HG03521 (cell line): ENCODE measurements around the gene ADAP2.
"Not testable (repeated sequence)": the region's sequence is repeated elsewhere in the genome, so short reads cannot be mapped to it uniquely, and the experiment has no call there.

Source experiments
- ATAC-seq: cut with Tn5 transposase; IDR thresholded peaks from one replicate; pipeline ENCODE4 v1.9.1; 2021; ENCODE audit warnings: mild to moderate bottlenecking, moderate library complexity; ENCODE audit not compliant: unreplicated experiment

The ADAP2 gene

DNA sequence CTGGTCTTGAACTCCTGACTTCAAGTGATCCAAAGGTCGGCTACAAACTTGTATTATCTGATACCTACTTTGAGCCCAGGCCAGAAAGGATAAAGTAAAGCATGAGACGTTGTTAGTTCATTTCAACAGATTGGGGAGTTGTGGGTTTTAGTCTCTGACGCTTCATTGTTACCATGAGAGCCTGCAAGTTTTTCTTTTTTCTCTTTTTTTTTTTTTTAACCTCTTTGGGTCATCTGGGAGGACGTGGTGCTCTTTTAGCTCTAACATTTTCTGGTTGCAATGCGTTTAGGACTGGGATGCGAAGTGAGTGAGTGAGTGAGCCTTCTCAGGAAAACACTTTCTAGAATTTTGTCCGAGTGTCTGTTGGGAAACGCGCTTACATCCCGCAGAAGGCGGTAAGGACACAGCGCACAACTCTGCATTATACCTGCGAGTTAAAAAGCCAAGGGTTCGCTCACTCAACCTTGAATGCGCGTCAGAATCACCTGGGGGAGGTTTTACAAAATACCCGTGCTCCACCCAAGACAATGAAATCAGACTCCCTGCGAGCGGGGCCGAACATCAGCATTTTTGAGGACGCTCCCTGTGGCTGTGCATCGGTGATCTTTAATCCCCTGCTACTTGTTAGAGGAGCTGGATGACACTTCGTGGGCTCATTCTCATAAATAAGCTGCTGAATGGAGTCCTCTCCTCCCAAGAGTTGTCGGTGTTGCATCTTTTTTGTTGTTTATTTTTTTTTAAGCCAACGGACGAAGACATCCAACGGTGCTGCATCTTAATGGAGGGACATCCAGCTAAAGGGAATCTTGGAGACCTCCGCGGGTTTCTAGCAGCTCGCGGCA, 48.5 kb downstream of the ADAP2 start:
- ATAC-seq: no peak

DNA sequence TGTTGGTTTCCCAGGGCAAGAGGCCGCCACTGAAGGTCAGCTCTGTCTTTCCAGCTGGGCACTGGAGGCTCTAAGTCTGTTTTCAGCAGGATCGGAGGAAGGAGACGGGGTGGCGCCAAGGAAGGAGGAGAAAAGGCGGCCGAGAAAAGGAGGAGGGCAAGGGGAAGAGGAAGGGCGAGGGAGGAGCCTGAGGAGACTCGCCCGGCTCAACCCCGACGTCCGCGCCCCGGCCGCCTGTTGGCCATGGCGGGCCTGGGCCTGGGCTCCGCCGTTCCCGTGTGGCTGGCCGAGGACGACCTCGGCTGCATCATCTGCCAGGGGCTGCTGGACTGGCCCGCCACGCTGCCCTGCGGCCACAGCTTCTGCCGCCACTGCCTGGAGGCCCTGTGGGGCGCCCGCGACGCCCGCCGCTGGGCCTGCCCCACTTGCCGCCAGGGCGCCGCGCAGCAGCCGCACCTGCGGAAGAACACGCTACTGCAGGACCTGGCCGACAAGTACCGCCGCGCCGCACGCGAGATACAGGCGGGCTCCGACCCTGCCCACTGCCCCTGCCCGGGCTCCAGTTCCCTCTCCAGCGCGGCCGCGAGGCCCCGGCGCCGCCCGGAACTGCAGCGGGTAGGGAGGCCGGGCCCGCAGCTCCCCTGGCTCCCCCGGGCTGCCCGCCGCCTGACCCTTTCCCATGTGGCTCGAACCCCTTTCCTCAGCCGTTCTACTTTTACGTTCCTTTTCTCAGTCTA, 49.3 kb downstream of the ADAP2 start, which contains the start of gene RNF135:
TSS of gene RNF135 (plus strand) at position 209 of the 737 bp plus-strand sequence. CDS start at position 244, 35 bp downstream.
- ATAC-seq: peak; percentile 50

DNA sequence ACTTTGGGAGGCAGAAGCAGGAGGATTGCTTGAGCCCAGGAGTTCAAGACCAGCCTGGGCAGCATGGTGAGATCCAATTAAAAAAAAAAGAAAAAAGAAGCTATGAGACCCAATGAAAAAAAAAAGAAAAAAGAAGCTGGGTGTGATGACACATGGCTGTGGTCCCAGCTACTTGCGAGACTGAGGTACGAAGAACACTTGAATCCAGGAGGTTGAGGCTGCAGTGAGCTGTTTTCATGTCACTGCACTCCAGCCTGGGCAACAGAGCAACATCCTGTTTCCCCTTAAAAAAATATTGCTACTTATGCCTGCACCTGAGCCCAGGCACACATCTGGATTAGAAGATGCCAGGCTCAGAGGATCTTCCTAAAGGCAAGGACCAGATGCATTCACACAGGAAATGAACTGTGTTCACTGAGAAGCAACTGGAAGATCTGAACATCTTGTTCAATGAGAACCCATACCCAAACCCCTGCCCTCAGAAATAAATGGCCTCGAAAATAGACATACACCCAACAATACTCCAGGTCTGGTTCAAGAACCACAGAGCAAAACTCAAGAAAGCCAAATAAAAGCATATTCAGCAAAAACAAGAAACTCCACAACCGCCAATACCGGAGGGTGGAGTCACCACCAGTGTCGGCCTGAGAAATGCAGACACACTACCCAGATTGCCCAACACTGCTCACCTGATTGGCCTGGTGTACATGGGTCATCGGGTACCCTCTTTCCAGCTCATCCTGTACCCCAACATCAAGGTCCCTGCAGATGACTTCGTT, 53.5 kb downstream of the ADAP2 start:
- ATAC-seq: no peak

DNA sequence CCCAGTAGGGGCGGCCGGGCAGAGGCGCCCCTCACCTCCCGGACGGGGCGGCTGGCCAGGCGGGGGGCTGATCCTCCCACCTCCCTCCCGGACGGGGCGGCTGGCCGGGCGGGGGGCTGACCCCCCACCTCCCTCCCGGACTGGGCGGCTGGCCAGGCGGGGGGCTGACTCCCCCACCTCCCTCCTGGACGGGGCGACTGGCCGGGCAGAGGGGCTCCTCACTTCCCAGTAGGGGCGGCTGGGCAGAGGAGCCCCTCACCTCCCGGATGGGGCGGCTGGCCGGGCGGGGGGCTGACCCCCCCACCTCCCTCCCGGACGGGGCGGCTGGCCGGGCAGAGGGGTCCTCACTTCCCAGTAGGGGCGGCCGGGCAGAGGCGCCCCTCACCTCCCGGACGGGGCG, 58.2 kb downstream of the ADAP2 start:
- ATAC-seq: not testable (repeated sequence)

DNA sequence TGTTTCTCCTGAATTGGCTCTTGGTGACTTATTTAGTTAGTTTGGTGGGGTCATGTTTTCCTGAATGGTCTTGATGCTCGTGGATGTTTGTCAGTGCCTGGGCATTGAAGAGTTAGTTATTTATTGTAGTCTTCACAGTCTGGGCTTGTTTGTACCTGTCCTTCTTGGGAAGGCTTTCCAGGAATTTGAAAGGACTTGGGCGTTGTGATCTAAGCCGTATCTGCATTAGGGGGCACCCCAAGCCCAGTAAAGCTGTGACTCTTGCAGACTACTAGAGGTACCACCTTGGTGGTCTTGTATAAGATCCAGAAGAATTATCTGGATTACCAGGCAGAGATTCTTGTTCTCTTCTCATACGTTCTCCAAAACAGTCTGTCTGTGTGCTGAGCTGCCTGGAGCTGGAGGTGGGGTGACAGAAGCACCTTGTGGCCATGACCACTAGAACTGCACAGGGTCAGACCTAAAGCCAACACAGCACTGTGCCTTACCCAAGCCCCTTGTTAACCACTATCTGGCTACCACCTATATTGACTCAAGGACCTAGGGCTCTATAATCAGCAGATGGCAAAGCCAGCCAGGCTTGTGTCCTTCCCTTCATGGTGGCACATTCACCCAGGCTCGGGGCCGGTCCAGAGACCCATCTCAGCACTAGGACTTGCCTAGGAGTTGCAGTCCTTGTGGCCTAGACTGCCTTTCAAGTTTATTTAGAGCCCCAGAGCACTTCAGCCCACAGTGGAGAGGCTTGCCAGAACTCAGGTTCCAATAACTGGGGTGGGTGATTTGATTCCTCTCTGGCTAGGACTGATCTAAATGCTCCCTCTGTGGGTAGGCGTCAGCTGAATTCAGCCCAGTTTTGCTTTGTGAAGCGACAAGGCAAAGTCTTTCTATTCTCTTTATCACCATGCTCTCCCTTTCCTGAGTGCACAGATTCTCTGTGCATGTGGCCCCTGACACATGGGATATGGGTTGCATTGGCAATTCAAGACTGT, 60.1 kb downstream of the ADAP2 start:
- ATAC-seq: no peak

DNA sequence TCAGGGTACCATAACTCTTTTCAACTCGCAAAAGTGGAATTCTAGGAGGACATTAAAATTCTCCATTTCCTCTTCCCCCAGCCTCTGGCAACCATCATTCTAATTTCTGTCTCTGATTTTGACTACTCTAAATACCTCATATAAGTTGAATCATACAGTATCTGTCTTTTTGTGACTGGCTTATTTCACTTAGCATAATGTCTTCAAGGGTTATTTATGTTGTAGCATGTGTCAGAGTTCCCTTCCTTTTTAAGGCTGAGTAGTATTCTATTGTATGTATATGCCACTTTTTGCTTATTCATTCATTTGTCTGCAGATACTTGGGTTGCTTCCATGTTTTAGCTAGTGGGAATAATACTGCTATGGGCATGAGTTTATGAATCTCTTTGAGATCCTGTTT, 61.1 kb downstream of the ADAP2 start:
- no peak for ATAC-seq

DNA sequence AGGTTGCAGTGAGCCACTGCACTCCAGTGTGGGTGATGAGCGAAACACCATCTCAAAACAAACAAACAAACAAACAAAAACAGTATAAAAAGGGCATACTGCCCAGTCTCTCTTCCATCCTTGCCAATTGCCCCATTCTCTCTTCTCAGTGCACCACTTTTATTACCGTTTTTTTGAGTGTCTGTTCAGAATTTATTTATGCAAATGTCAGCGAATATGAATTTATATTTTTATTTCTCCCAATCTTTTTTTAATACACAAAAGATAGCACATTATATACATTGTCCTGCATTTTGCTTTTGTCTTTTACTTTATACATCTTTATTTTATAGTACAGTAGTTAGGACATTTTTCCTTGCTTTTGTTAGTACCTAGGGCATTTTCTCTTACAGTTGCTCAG, 68.7 kb downstream of the ADAP2 start:
- ATAC-seq: no peak

DNA sequence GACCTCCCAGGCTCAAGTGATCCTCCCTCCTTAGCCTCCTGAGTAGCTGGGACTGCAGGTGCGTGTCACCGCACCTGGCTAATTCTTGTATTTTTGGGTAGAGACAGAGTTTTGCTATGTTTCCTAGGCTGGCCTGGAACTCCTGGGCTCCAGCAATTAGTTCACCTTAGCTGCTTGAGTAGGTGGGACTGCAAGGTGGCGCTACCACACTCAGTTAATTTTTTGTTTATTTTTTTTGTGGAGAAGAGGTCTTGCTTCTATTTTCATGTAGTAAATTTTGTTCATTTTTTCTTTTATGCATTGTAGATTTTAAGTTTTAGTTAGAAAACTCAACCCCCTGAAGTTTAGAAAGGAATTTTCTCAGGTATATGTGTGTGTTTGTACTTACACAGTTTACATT, 70.8 kb downstream of the ADAP2 start:
- ATAC-seq: no peak

DNA sequence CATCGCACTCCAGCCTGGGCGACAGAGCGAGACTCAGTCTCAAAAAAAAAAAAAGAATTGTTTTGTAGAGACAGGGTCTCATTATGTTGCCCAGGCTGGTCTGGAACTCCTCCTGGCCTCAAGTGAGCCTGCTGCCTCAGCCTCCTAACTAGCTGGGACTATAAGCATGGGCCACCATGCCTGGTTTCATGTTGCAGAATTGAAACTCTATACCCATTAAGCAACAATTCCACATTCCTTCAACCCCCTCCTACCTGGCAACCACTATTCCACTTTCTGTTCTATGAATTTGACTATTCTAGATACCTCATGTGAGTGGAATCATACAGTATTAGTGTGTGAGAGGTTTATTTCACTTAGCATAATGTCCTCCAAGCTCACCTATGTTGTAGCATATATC, 73.6 kb downstream of the ADAP2 start:
- ATAC-seq: no peak

DNA sequence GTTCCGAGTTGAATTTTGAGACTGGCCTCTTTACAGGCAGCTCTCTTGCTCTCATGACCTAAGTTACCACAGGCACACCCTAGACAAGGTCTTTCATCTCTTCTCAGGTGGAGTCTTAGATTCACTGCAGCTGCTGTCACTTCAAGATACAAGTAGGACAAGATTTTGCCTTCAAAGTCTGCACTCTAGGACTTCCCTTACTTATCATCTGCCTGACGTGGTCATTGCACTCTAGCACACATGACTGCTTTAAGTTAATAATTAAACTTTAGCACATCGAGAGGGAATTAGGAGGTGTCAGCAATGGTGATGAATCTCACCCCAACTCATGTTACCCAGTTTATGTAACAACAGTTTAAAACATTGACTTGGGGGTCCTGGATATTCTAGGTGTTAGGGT, 74.7 kb downstream of the ADAP2 start:
- ATAC-seq: no peak

DNA sequence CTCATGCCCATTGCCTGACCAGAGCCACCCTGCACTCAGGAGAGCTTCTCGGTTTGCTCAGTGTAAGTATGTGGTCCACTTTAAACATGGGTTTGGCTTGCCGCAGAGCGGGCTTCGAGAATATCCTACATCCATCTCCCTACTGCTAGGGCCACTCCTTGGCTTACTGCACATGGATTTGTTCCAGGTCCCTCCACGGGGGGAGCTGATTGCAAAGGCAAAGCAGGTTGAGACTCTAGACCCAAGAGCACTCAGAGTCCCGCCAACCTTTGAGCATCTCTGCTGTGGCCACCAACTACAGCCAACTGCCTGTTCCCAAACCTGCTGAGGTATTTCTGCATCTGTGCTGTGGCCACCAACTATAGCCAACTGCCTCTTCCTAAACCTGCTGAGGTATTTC, 75.5 kb downstream of the ADAP2 start:
- ATAC-seq: no peak

DNA sequence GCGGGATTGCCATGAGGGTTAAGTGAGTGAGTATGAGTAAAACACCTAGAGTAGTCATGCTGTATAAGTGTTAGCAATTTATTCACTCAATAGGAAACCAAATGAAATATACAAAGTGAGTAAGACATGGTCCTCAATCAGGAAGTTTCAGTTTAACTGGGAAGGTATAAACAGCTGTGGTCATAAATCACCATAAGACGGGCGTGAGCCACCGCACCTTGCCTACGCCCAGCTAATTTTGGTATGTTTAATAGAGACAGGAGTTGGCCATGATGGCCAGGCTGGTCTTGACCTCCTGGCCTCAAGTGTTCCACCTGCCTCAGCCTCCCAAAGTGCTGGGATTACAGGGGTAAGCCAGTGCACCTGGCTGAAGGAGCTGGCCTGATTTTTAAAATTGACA, 76.1 kb downstream of the ADAP2 start:
- ATAC-seq: no peak

DNA sequence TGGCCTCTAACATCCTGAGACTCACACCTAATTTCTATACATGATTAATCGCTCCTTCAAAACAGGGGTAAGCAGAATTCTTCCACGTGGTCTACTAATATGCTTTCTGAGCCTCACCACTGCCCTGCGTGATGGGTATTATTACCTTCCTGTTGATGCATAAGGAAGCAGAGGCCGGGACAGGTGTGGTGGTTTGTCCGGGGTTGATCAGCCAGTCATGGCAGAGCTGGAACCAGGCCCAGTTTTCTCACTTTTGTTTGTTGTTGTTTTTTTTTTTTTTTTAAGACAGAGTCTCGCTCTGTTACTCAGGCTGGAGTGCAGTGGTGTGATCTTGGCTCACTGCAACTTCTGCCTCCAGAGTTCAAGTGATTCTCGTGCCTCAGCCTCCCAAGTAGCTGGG, 80.3 kb downstream of the ADAP2 start:
- no peak for ATAC-seq

DNA sequence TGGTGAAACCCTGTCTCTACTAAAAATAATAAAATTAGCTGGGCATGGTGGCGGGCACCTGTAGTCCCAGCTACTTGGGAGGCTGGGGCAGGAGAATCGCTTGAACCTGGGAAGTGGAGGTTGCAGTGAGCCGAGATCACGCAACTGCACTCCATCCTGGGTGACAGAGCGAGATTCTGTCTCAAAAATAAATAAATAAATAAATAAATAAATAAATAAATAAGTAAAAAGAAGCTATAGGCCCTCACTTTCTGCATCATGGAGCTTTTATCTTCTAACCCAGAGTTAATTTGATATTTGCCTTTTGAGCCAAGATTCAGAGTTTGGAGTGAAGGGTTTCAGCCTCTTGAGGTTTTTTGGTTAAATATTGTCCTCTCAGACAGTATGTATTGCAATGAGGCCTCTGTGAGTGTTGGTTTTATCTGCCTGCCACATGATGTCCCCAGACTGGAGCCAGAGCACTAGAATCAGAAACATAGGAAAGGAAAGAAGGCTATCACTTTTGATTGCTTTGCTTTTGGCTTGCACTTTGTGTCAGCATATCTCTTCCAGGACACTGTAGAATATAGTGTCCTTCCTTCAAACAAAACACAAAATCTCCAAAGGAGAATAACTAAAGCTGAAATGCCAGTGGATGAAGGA, 81.6 kb downstream of the ADAP2 start:
- no peak for ATAC-seq

DNA sequence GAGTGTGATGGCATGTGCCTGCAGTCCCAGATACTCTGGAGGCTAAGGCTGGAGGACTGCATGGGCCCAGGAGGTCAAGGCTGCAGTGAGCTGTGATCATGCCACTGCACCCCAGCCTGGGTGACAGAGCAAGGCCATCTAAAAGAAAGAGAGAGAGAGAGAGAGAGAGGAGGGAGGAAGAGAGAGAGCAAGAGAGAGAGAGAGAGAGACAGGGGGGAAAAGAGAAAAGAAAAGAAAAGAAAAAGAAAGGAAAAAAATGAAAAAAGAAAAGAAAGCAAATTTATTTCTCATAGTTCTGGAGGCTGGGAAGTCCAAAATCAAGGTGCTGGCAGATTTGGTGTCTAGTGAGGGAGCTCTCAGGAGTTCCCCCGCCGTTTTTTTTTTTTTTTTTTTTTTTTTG, 82.4 kb downstream of the ADAP2 start:
- ATAC-seq: no peak

DNA sequence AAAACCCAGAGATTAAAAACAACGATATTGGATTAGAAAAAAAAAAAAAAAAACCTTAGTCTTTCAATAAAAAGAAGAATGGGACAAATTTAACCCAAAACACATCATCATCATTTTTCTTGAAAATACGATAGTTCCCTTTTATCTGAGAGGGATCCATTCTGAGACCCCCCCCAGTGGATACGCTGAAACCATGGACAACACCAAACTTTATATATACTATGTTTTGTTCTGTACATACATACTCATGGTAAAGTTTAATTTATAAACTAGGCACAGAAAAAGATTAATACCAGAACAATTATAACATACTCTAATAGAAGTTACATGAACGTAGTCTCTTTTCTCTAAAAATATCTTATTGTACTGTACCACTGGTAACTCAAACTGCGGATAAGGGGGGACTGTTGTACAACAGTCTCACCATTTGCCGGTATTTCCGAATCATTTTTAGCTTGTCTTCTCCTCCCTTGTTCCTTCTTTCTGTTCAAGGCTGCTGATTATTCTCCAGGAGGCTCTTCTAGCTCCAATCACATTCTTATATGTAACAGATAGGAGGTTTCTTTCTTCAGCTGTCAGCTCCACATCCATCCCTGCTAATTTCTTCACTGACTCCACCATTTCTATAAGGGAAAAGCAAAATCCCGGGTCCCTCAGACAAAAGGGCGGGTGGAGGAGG, 86.1 kb downstream of the ADAP2 start:
- ATAC-seq: no peak

DNA sequence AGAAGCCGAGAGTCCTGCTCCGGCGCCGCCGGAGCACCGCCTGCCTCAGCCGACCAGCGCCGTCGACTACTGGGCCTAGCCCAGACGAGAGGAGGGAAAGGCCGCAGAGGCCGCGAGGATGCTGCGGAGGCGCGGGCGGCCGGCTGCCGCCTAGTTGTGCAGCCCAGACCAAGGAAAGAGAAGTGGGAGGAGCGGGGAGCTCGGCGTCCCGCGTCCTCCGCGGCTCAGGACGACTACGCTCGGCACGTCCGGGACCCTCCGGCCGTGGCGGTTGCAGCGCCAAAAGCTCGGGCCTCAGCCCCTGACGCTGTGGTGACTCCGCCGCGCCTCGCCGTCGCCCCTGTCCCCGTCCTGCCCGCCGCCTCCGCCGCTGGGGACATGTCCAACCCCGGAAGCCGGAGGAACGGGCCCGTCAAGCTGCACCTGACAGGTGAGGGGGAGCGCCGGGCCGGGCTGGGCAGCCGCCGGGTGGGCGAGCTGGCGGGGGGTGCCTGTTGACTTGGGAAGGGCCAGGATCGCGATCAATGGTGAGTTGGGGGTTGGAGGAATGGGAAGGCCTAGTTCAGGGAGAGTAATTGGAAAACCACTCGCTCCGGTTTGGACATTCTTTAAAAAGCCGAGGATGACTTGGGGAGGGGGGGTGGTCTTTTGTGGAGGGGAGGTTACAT, 86.8 kb downstream of the ADAP2 start:
- no peak for ATAC-seq
